HG03442 (cell line): ENCODE results near the gene STIP1.
A peak's percentile ranks its signal among the peaks of the same experiment; 100 is the strongest.
"Not testable (repeated sequence)": the region's sequence is repeated elsewhere in the genome, so short reads cannot be mapped to it uniquely, and the experiment has no call there.

ENCODE experiments used
- ATAC-seq: cut with Tn5 transposase; IDR thresholded peaks from one replicate; pipeline ENCODE4 v1.9.1; 2021; ENCODE audit warnings: mild to moderate bottlenecking, moderate library complexity; ENCODE audit not compliant: unreplicated experiment

Gene STIP1

GRCh38 chr11:64235437-64236161 is 49.6 kb downstream of the STIP1 start:
- no peak for ATAC-seq

GRCh38 chr11:64237484-64237951 is 51.5 kb downstream of the STIP1 start:
- no peak for ATAC-seq

DNA sequence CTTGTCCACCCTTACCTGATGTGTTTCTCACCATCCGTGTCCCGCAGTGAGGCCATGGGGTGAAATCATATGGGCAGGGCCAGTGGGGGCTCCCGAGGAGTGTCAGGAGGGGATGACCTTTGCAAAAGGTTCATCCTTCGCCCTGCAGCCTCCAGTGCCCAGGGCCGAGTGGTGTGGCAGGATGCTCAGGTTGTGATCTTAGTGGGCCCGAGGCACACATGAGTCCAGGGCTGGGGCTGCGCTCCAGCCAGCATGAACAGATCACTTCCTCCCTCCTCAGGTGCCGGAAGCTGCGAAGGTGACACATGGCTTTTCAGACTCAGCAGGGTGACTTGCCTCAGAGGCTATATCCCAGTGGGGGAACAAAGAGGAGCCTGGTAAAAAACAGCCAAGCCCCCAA is 52.1 kb downstream of the STIP1 start:
- no peak for ATAC-seq

- no peak for ATAC-seq
Measured at GRCh38 chr11:64238999-64239398, 53.0 kb downstream of the STIP1 start.

- ATAC-seq: no peak
Measured at GRCh38 chr11:64239662-64240434, 53.9 kb downstream of the STIP1 start.

GRCh38 chr11:64240435-64241240 is 54.7 kb downstream of the STIP1 start, which contains the start of gene FKBP2:
FKBP2 (plus strand) TSS chr11:64241095; CDS start chr11:64242388, 1,293 bp downstream.
- ATAC-seq: peak; percentile 47

- peak; percentile 63 for ATAC-seq
Measured at GRCh38 chr11:64241241-64241490, 55.2 kb downstream of the STIP1 start.

DNA sequence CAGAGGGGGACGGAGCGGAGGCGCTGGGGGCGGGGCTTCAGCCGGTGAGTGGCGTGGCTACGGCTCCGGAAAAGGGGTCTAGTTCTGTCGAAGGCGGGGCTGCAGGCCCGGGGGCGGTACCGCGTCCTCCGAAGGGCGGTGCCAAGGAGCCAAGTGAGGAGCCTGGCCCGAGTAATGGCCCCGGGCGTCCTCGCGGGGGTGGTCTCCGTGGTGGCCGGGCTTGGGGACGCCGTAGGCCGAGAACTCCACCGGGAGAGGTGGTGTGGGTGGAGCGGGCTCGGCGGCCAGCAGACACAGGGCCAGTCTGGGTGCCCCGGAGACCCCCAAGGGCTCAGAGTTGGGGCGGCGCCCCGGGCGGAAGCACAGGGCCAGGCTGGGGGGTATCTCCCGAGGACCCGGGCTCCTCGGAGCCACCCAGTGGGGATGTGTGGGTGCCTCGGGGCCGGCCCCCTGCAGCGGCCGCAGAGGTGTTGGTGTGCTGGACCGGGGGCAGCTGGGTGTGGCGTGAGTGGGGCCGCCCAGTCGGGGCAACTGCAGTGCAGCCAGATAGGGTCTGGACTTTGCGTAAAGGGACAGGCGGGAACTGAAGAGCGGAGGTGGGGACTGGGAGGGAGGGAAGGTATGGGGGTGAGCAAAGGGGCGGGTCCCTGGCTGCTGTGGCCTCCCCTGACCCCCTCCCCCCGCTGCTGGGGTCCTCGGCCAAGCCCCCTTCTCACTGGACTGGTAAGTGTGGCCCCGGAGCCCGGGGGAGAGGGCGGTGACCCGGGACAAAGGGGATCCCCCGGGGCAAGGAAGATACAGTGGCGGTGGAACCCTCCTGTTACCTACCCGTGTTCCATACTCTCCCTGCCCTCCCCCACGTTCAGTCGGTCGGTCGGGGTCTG is 55.8 kb downstream of the STIP1 start:
- ATAC-seq: no peak

GRCh38 chr11:64243236-64243854 is 57.4 kb downstream of the STIP1 start:
- no peak for ATAC-seq

DNA sequence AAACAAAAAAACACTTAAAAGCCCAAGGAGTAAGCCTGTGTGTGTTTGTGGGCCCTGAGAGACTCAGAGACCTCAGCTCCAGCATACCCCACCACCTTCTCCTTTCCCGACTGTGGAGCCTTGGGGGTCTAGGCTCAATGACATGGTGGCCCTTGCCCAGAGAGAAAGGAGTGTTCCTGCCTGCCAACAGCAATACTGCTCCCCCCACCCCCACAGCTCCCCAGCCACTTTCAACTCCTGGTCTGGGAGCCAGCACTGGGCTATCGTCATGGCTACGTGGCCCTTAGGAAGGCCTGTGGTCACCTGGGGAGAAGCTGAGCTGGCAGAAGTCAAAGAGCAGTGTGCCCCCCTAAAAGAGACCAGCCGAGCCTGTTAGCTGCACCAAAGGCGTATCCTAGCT is 58.1 kb downstream of the STIP1 start:
- ATAC-seq: no peak

- ATAC-seq: no peak
Measured at GRCh38 chr11:64244966-64245365, 59.0 kb downstream of the STIP1 start.

GRCh38 chr11:64245401-64245796 is 59.4 kb downstream of the STIP1 start:
- no peak for ATAC-seq

- no peak for ATAC-seq
Measured at GRCh38 chr11:64245797-64246620, 60.0 kb downstream of the STIP1 start.

DNA sequence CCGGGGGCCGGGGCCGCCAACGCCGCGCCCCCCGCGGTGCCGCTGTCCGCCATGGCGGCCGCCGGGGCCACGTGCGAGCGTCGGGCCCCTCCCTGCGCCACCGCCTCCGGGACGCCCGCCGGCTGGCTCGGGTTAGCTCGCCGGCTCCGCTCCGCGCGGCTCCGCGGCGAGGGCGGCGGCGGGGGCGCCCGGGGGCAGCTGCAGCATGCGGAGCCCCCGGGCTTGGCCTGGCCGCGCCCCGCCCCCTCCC is 60.6 kb downstream of the STIP1 start:
- not testable (repeated sequence) for ATAC-seq

DNA sequence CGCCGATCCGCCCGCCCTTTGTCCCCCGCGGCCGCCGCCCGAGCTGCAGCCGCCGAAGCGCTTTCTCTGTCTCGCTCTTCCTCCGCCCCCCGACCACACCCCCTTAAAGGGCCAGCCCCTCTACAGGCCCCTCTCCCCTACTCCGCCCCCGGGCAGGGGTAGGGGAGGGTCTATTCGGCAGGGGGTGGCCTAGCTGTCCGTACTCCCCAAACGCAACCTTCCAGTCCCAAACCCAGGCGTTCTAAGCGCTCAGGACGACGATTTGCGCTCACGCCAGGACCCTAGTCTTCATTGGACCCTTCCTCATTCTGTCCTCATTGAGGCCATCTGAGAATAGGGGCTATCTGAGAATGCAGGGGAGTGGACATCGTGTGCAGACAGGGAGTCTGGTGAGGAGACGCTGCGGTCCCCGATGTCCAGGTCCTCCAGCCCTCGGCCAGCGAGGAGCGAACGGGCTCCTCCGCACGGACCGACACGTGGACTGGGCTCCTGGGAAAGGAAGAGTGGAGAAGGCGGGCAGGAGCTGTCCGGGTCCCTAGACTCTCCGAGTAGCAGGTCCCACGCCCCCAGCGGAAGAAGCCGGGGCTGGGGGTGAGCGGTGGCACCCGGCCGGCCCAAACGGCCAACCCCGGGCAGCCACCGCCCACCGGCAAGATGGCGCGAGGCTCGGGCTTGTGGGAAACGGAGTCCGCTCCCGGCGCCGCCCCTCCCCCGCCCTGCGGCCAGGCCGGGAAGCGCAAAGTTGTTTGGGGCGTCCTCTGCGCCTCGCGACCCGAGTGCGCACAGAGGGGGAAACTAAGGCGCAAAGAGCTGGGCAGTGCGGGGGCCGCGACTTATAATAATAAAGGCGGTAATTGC is 61.1 kb downstream of the STIP1 start, which contains the start of gene PPP1R14B:
TSS of gene PPP1R14B (minus strand) at position 73 of the 858 bp plus-strand sequence. CDS start 270 bp downstream, outside the sequence.
- ATAC-seq: no peak

- no peak for ATAC-seq
Measured at GRCh38 chr11:64247729-64248531, 62.0 kb downstream of the STIP1 start.

- no peak for ATAC-seq
Measured at GRCh38 chr11:64248578-64248977, 62.6 kb downstream of the STIP1 start.

DNA sequence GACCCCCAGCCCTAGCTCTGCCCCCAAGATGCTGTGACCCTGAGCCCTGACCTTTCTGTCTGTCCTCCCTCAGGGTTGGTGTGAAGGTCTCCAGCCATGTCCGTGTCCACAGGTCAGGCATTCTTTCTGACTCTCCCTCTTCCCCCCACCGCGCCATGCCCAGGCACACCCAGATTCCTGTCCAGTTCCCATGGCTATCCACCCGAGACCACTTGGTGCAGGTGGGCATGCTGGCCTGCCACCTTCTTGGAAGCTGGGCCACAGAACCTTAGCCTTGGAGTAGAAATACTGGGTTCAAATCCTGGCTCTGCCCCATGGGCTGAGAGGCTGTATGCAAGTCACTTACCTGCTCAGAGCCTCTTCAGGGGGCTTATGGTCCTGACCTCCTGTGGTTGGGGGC is 63.1 kb downstream of the STIP1 start:
- ATAC-seq: no peak
